HepG2 (cell line): ENCODE data around the gene SBK3. TPM values are rescaled to one million over a fixed set of nuclear protein-coding genes. Genes with fewer than 3 reads are reported as not detected.

Source experiments
- ETV6 ChIP-seq: sonication (generic); formaldehyde crosslinking; conservative IDR thresholded peaks from 2 replicates; pipeline ENCODE4 v1.4.0; 2020; ENCODE audit warnings: missing genetic modification reagents
- FOXJ3 ChIP-seq: sonication (generic); formaldehyde crosslinking; IDR thresholded peaks from 2 replicates; pipeline ENCODE4 v1.4.0; 2020; ENCODE audit warnings: missing genetic modification reagents, mild to moderate bottlenecking, borderline replicate concordance
- KAT7 ChIP-seq: IDR thresholded peaks from 2 replicates; pipeline ENCODE4 v1.6.1; 2018; ENCODE audit warnings: borderline replicate concordance, missing compliant biosample characterization
- MEIS1 ChIP-seq: sonication (generic); formaldehyde crosslinking; IDR thresholded peaks from 2 replicates; pipeline ENCODE4 v1.9.0; 2021; ENCODE audit warnings: mild to moderate bottlenecking, missing genetic modification reagents, moderate library complexity, borderline replicate concordance
- MIER3 ChIP-seq: IDR thresholded peaks from 2 replicates; pipeline ENCODE4 v1.6.1; 2016; ENCODE audit warnings: missing compliant biosample characterization, borderline replicate concordance
- MXI1 ChIP-seq: IDR thresholded peaks from 3 replicates; pipeline ENCODE4 v1.6.1; 2012; ENCODE audit warnings: low read depth, low read length, inconsistent platforms, borderline replicate concordance
- NFKB2 ChIP-seq: sonication (generic); formaldehyde crosslinking; IDR thresholded peaks from 2 replicates; pipeline ENCODE4 v1.4.0; 2020; ENCODE audit warnings: missing genetic modification reagents, borderline replicate concordance
- NFKBIZ ChIP-seq: IDR thresholded peaks from 2 replicates; pipeline ENCODE4 v1.6.1; 2018; ENCODE audit warnings: missing genetic modification reagents, missing compliant biosample characterization
- RBFOX2 ChIP-seq: fragments of 200-400 bp; formaldehyde crosslinking; IDR thresholded peaks from 2 replicates; pipeline ENCODE4 v1.6.1; 2017; ENCODE audit warnings: low read depth, mild to moderate bottlenecking, low read length
- SAFB2 ChIP-seq: sonication (generic); formaldehyde crosslinking; IDR thresholded peaks from 2 replicates; pipeline ENCODE4 v1.5.1; 2020; ENCODE audit warnings: missing genetic modification reagents, low read depth, mild to moderate bottlenecking, borderline replicate concordance
- SIN3A ChIP-seq: IDR thresholded peaks from 2 replicates; pipeline ENCODE4 v1.6.1; 2011; ENCODE audit warnings: low read depth, mild to moderate bottlenecking, control low read depth, low read length, borderline replicate concordance
- SMARCE1 ChIP-seq: fragments of 450-650 bp; IDR thresholded peaks from 2 replicates; pipeline ENCODE4 v1.6.1; 2017; ENCODE audit warnings: borderline replicate concordance
- SPEN ChIP-seq: sonication (generic); formaldehyde crosslinking; IDR thresholded peaks from 2 replicates; pipeline ENCODE4 v1.5.1; 2020; ENCODE audit warnings: low read depth, mild to moderate bottlenecking, missing genetic modification reagents
- ZBTB20 ChIP-seq: sonication (generic); formaldehyde crosslinking; IDR thresholded peaks from 2 replicates; pipeline ENCODE4 v1.8.1; 2023; ENCODE audit warnings: missing genetic modification reagents, low read depth, mild to moderate bottlenecking, borderline replicate concordance
- ZFP1 ChIP-seq: IDR thresholded peaks from 2 replicates; pipeline ENCODE4 v1.6.1; 2016
- ZFP36 ChIP-seq: fragments of 150-350 bp; IDR thresholded peaks from 2 replicates; pipeline ENCODE4 v1.6.1; 2018; ENCODE audit warnings: borderline replicate concordance, low read length, low read depth; ENCODE audit not compliant: partially characterized antibody
- ZNF737 ChIP-seq: sonication (generic); formaldehyde crosslinking; IDR thresholded peaks from 2 replicates; pipeline ENCODE4 v1.5.0; 2020; ENCODE audit warnings: missing genetic modification reagents, mild to moderate bottlenecking, borderline replicate concordance
- polyA plus RNA-seq, 8 experiments: library from polyadenylated mRNA; depleted of rRNA in 3 of 8; stranded (reverse) in 7 of 8; unstranded in 1 of 8; fragments of >200 nt; fragmentation: Illumina TruSeq in 4 of 8; extraction: Trizol in 4 of 8; gene quantifications; 2 replicates each; pipeline versions ENCODE4 v1.2.1 to v1.2.3, GENCODE V29; 2011 to 2016; ENCODE audit warnings: low read depth in 4 of 8, missing spikeins in 1 of 8, mixed read lengths in 1 of 8; ENCODE audit not compliant: insufficient read depth in 1 of 8
- total RNA-seq, 5 experiments: library from RNA; depleted of rRNA; stranded (reverse); fragments of >200 nt; fragmentation: Illumina TruSeq; extraction: Trizol; gene quantifications; 2 replicates each; pipeline ENCODE4 v1.2.3, GENCODE V29; 2016; ENCODE audit warnings: low read depth in 1 of 5
- TF ChIP-seq, protein P1 (sequence below): IDR thresholded peaks from 2 replicates; pipeline ENCODE4 v1.6.1; 2016; ENCODE audit warnings: mild to moderate bottlenecking, missing biosample characterization, missing genetic modification reagents
- TF ChIP-seq, protein P2 (sequence below): conservative IDR thresholded peaks from 2 replicates; pipeline ENCODE4 v1.6.1; 2018; ENCODE audit warnings: missing genetic modification reagents
- TF ChIP-seq, protein P3 (sequence below): sonication (generic); formaldehyde crosslinking; IDR thresholded peaks from 2 replicates; pipeline ENCODE4 v1.4.0; 2020; ENCODE audit warnings: mild to moderate bottlenecking, missing genetic modification reagents, borderline replicate concordance
- TF ChIP-seq, protein P4 (sequence below): sonication (generic); formaldehyde crosslinking; IDR thresholded peaks from 2 replicates; pipeline ENCODE4 v1.9.0; 2021; ENCODE audit warnings: missing genetic modification reagents, borderline replicate concordance
- TF ChIP-seq, protein P5 (sequence below): sonication (generic); formaldehyde crosslinking; IDR thresholded peaks from 2 replicates; pipeline ENCODE4 v1.8.1; 2022; ENCODE audit warnings: low read depth, mild to moderate bottlenecking, missing genetic modification reagents

The SBK3 gene
- total and polyA plus RNA-seq, 2 of the 13 experiments (the other 11 are each of a cell fraction or from before 2014, with no cell fraction given) = 0.66 to 0.77 TPM

DNA sequence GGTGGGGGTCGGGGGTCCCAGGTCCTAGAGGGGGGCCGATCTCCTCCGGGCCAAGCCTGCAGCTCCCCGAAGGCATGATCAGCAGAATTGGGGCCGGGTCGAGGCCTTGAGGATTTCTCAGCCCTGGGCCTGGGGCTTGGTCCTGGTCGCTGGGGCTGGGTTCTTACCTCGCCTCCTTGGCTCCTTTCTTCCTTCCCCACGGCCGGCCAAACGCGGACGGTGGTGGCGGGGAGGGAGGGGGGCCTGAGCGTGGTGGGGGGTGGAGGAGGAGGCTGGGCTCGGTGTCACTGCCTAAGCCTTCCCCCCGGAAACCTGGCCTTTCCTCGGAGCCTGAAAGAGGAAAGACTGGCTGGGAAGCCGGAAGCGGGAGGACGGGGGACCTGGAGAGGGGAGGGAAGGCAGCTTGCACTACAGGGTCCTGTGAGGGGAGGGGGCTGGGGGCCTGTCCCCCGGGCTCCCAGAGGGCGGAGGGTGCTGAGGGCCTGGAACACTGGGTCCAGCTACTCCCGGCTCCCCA, 35.3 kb upstream of the SBK3 start, which contains the start of gene ZNF579 (continued):
- TF ChIP-seq MXI1 (no peak), SIN3A (peak; percentile 81; the same call in 1 of the 2 replicates), NFKBIZ (CRISPR knock-in tag) (no peak), KAT7 (CRISPR knock-in tag) (no peak), ZFP1 (CRISPR knock-in tag) (no peak), SMARCE1 (no peak), NFKB2 (CRISPR knock-in tag) (no peak; the same call in 1 of the 2 replicates), SPEN (CRISPR knock-in tag) (no peak; the same call in 1 of the 2 replicates), RBFOX2 (peak; percentile 61), ZBTB20 (no peak), SAFB2 (CRISPR knock-in tag) (no peak), MIER3 (CRISPR knock-in tag) (peak; percentile 56; the same call in 1 of the 2 replicates), FOXJ3 (CRISPR knock-in tag) (no peak), ETV6 (no peak), MEIS1 (CRISPR knock-in tag) (0 out of 2 replicates have a peak, but pooled peaks have one; percentile 45), ZNF737 (CRISPR knock-in tag) (no peak), ZFP36 (no peak)
- TF ChIP-seq, protein P1, sequence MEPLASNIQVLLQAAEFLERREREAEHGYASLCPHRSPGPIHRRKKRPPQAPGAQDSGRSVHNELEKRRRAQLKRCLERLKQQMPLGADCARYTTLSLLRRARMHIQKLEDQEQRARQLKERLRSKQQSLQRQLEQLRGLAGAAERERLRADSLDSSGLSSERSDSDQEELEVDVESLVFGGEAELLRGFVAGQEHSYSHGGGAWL (CRISPR knock-in tag) = no peak; the same call in 1 of the 2 replicates
- TF ChIP-seq, protein P2, sequence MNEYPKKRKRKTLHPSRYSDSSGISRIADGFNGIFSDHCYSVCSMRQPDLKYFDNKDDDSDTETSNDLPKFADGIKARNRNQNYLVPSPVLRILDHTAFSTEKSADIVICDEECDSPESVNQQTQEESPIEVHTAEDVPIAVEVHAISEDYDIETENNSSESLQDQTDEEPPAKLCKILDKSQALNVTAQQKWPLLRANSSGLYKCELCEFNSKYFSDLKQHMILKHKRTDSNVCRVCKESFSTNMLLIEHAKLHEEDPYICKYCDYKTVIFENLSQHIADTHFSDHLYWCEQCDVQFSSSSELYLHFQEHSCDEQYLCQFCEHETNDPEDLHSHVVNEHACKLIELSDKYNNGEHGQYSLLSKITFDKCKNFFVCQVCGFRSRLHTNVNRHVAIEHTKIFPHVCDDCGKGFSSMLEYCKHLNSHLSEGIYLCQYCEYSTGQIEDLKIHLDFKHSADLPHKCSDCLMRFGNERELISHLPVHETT = peak; percentile 77; the same call in 1 of the 2 replicates
- TF ChIP-seq, protein P3, sequence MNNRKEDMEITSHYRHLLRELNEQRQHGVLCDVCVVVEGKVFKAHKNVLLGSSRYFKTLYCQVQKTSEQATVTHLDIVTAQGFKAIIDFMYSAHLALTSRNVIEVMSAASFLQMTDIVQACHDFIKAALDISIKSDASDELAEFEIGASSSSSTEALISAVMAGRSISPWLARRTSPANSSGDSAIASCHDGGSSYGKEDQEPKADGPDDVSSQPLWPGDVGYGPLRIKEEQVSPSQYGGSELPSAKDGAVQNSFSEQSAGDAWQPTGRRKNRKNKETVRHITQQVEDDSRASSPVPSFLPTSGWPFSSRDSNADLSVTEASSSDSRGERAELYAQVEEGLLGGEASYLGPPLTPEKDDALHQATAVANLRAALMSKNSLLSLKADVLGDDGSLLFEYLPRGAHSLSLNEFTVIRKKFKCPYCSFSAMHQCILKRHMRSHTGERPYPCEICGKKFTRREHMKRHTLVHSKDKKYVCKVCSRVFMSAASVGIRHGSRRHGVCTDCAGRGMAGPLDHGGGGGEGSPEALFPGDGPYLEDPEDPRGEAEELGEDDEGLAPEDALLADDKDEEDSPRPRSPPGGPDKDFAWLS = no peak
- TF ChIP-seq, protein P4, sequence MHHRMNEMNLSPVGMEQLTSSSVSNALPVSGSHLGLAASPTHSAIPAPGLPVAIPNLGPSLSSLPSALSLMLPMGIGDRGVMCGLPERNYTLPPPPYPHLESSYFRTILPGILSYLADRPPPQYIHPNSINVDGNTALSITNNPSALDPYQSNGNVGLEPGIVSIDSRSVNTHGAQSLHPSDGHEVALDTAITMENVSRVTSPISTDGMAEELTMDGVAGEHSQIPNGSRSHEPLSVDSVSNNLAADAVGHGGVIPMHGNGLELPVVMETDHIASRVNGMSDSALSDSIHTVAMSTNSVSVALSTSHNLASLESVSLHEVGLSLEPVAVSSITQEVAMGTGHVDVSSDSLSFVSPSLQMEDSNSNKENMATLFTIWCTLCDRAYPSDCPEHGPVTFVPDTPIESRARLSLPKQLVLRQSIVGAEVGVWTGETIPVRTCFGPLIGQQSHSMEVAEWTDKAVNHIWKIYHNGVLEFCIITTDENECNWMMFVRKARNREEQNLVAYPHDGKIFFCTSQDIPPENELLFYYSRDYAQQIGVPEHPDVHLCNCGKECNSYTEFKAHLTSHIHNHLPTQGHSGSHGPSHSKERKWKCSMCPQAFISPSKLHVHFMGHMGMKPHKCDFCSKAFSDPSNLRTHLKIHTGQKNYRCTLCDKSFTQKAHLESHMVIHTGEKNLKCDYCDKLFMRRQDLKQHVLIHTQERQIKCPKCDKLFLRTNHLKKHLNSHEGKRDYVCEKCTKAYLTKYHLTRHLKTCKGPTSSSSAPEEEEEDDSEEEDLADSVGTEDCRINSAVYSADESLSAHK = no peak
- TF ChIP-seq, protein P5, sequence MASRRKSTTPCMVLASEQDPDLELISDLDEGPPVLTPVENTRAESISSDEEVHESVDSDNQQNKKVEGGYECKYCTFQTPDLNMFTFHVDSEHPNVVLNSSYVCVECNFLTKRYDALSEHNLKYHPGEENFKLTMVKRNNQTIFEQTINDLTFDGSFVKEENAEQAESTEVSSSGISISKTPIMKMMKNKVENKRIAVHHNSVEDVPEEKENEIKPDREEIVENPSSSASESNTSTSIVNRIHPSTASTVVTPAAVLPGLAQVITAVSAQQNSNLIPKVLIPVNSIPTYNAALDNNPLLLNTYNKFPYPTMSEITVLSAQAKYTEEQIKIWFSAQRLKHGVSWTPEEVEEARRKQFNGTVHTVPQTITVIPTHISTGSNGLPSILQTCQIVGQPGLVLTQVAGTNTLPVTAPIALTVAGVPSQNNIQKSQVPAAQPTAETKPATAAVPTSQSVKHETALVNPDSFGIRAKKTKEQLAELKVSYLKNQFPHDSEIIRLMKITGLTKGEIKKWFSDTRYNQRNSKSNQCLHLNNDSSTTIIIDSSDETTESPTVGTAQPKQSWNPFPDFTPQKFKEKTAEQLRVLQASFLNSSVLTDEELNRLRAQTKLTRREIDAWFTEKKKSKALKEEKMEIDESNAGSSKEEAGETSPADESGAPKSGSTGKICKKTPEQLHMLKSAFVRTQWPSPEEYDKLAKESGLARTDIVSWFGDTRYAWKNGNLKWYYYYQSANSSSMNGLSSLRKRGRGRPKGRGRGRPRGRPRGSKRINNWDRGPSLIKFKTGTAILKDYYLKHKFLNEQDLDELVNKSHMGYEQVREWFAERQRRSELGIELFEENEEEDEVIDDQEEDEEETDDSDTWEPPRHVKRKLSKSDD (CRISPR knock-in tag) = no peak
